K562 (cell line): Measurements from ENCODE around the gene HMOX2. TPM values are rescaled to one million over a fixed set of nuclear protein-coding genes. Genes with fewer than 3 reads are reported as not detected.

Source experiments
- ATAC-seq: fragments of 200-7000 bp; cut with Tn5 transposase; 3 replicates; pipeline ENCODE4 v1.9.1; 2020; ENCODE audit warnings: moderate library complexity
- BruUV-seq: library from RNA; stranded (reverse); fragments of 400-500 nt; replicated peaks from 2 replicates; lab custom pipeline; 2021; lab: Mats Ljungman, UMichigan
- CTCF ChIA-PET: fragments of 300-600 bp; formaldehyde crosslinking; extraction: SDS; loops from one replicate; lab custom pipeline; 2021; ENCODE audit warnings: low intra/inter-chr PET ratio; lab: Yijun Ruan, JAX
- POLR2A ChIA-PET: fragments of 300-600, 350-650 bp; sonication (Branson Sonifier 250); formaldehyde crosslinking; extraction: SDS; loops from one replicate; lab custom pipeline; 2021; ENCODE audit warnings: antibody characterized with exemption, inconsistent platforms; lab: Yijun Ruan, JAX
- DNase-seq, 4 experiments: peaks; one replicate each; pipeline versions ENCODE4 v3.0.0 to v3.0.0-alpha.2; 2011 to 2018; ENCODE audit warnings: low spot score in 3 of 4, mixed read lengths in 3 of 4; ENCODE audit errors: extremely low read depth in 1 of 4
- FAIRE-seq: peaks from 2 replicates; lab custom pipeline; 2011; peaks lifted over from hg19 to GRCh38; lab: Jason Lieb, UNC
- H2AFZ ChIP-seq: 2 replicates; pipeline ENCODE4 v1.6.0; 2011; ENCODE audit warnings: low read depth, low read length, control low read depth, inconsistent platforms
- H3K27ac ChIP-seq: fragments of 200-600 bp; 3 replicates; pipeline ENCODE4 v1.8.0; 2011; ENCODE audit warnings: low read depth, mild to moderate bottlenecking, control low read depth, inconsistent platforms, low read length, moderate library complexity, mixed read lengths; ENCODE audit errors: extremely low read depth
- H3K27me3 ChIP-seq, 2 experiments: fragments of 300-600 bp in 1 of 2; 2 replicates in 1 of 2; 3 replicates in 1 of 2; pipeline versions ENCODE4 v1.6.0 to v1.8.0; 2011; ENCODE audit warnings: inconsistent platforms in 2 of 2, low read length in 2 of 2, mild to moderate bottlenecking in 1 of 2, mixed read lengths in 1 of 2, moderate library complexity in 1 of 2; ENCODE audit not compliant: control insufficient read depth in 2 of 2, insufficient read depth in 2 of 2
- H3K36me3 ChIP-seq: fragments of 300-600 bp; 3 replicates; pipeline ENCODE4 v1.8.0; 2011; ENCODE audit warnings: mild to moderate bottlenecking, low read length, inconsistent platforms; ENCODE audit not compliant: control insufficient read depth, insufficient read depth
- H3K4me1 ChIP-seq, 2 experiments: fragments of 200-600 bp in 1 of 2; replicated peaks in 1 of 2; 2 replicates in 1 of 2; 3 replicates in 1 of 2; pipeline versions ENCODE4 v1.5.1 to v1.8.0; 2011; ENCODE audit warnings: inconsistent platforms in 2 of 2, low read length in 2 of 2, mild to moderate bottlenecking in 1 of 2, mixed read lengths in 1 of 2, moderate library complexity in 1 of 2; ENCODE audit not compliant: control insufficient read depth in 2 of 2, insufficient read depth in 2 of 2
- H3K4me2 ChIP-seq: 2 replicates; pipeline ENCODE4 v1.6.1; 2011; ENCODE audit warnings: low read length, control low read depth, inconsistent platforms, mixed read lengths; ENCODE audit not compliant: insufficient read depth
- H3K4me3 ChIP-seq: fragments of 200-600 bp; sonication (generic), shearing (Covaris generic); 2 replicates; pipeline ENCODE4 v1.5.1; 2016; ENCODE audit warnings: control low read depth, inconsistent platforms
- H3K79me2 ChIP-seq: fragments of 200-600 bp; 3 replicates; pipeline ENCODE4 v1.8.0; 2011; ENCODE audit warnings: low read length, inconsistent platforms; ENCODE audit not compliant: control insufficient read depth, insufficient read depth
- H3K9ac ChIP-seq, 2 experiments: 2 replicates each; pipeline versions ENCODE4 v1.6.0 to v1.6.1; 2011; ENCODE audit warnings: low read depth in 2 of 2, low read length in 2 of 2, control low read depth in 1 of 2, inconsistent platforms in 1 of 2, mild to moderate bottlenecking in 1 of 2, mixed read lengths in 1 of 2; ENCODE audit not compliant: insufficient read depth in 1 of 2
- H3K9me1 ChIP-seq: one replicate; pipeline ENCODE4 v1.6.0; 2011; ENCODE audit warnings: inconsistent platforms, mild to moderate bottlenecking, low read length, moderate library complexity; ENCODE audit not compliant: control insufficient read depth, insufficient read depth
- H3K9me3 ChIP-seq: replicated peaks from 2 replicates; pipeline ENCODE4 v1.5.1; 2011; ENCODE audit warnings: low read depth, low read length, inconsistent platforms; ENCODE audit not compliant: control insufficient read depth, insufficient read depth
- H4K20me1 ChIP-seq: replicated peaks from 2 replicates; pipeline ENCODE4 v1.6.1; 2011; ENCODE audit warnings: low read length, inconsistent platforms, mixed read lengths; ENCODE audit not compliant: control insufficient read depth, insufficient read depth
- ATF7 ChIP-seq: fragments of 450-650 bp; IDR thresholded peaks from 2 replicates; pipeline ENCODE4 v1.7.1; 2014; ENCODE audit warnings: mild to moderate bottlenecking, moderate library complexity
- BHLHE40 ChIP-seq: IDR thresholded peaks from 2 replicates; pipeline ENCODE4 v1.6.1; 2011; ENCODE audit warnings: low read length, improper control_type of control experiment
- FOXK2 ChIP-seq, 2 experiments: fragments of 450-650 bp; IDR thresholded peaks in 1 of 2; conservative IDR thresholded peaks in 1 of 2; 2 replicates each; pipeline ENCODE4 v1.6.1; 2016; ENCODE audit warnings: low read depth in 2 of 2, mild to moderate bottlenecking in 1 of 2
- JUND ChIP-seq, 2 experiments: IDR thresholded peaks; 2 replicates in 1 of 2; 3 replicates in 1 of 2; pipeline ENCODE4 v1.6.1; 2011; ENCODE audit warnings: borderline replicate concordance in 2 of 2, low read depth in 2 of 2, low read length in 2 of 2, improper control_type of control experiment in 1 of 2, missing biosample characterization in 1 of 2, missing genetic modification characterization in 1 of 2, missing genetic modification reagents in 1 of 2
- MBD2 ChIP-seq: sonication (generic); IDR thresholded peaks from 2 replicates; pipeline ENCODE4 v1.6.1; 2016; ENCODE audit warnings: low read depth, borderline replicate concordance
- NONO ChIP-seq, 2 experiments: fragments of 200-400 bp in 1 of 2; fragments of 450-650 bp in 1 of 2; formaldehyde crosslinking in 1 of 2; IDR thresholded peaks; 2 replicates each; pipeline ENCODE4 v1.6.1; 2017; ENCODE audit warnings: low read depth in 2 of 2, mild to moderate bottlenecking in 2 of 2, moderate library complexity in 2 of 2, low read length in 1 of 2
- POLR2A ChIP-seq: fragments of 450-650 bp; conservative IDR thresholded peaks from 2 replicates; pipeline ENCODE4 v1.6.1; 2016
- SIX5 ChIP-seq, 2 experiments: IDR thresholded peaks; 2 replicates each; pipeline ENCODE4 v1.6.1; 2011; ENCODE audit warnings: low read length in 2 of 2, borderline replicate concordance in 1 of 2, low read depth in 1 of 2, mild to moderate bottlenecking in 1 of 2, moderate library complexity in 1 of 2; ENCODE audit not compliant: insufficient read depth in 1 of 2
- TCF7L2 ChIP-seq: fragments of 150-350 bp; IDR thresholded peaks from 2 replicates; pipeline ENCODE4 v1.6.1; 2016; ENCODE audit warnings: low read depth, mild to moderate bottlenecking, low read length, moderate library complexity
- TEAD4 ChIP-seq, 2 experiments: sonication (generic) in 1 of 2; formaldehyde crosslinking in 1 of 2; IDR thresholded peaks; 2 replicates each; pipeline versions ENCODE4 v1.6.1 to v1.8.0; 2012 to 2022; ENCODE audit warnings: borderline replicate concordance in 1 of 2, inconsistent platforms in 1 of 2, low read length in 1 of 2, mild to moderate bottlenecking in 1 of 2, missing genetic modification reagents in 1 of 2
- TOE1 ChIP-seq, 2 experiments: fragments of 450-650 bp in 1 of 2; sonication (generic) in 1 of 2; formaldehyde crosslinking in 1 of 2; IDR thresholded peaks; 2 replicates each; pipeline versions ENCODE4 v1.7.1 to v1.8.0; 2016 to 2022; ENCODE audit warnings: borderline replicate concordance in 2 of 2, mild to moderate bottlenecking in 2 of 2, antibody characterized with exemption in 1 of 2, inconsistent platforms in 1 of 2, low read depth in 1 of 2, missing genetic modification reagents in 1 of 2, moderate library complexity in 1 of 2
- ZNF239 ChIP-seq: fragments of 250-450 bp; sonication (Bioruptor Pico); IDR thresholded peaks from 2 replicates; pipeline ENCODE4 v1.4.0; 2020; ENCODE audit warnings: mild to moderate bottlenecking
- WGBS: fragments of 100-300 bp; shearing (Covaris generic); methylation state at CpG from one replicate; pipeline ENCODE4 v1.1.6; 2016; ENCODE audit warnings: low coverage, mixed read lengths; ENCODE audit not compliant: insufficient coverage; ENCODE audit errors: missing lambda C conversion rate; 5-methylcytosine and 5-hydroxymethylcytosine counted together
- in situ Hi-C: fragments of 300-500 bp; cut with MboI; formaldehyde crosslinking; loops from 4 replicates; pipeline ENCODE4 v1.15.0; 2018; ENCODE audit warnings: inconsistent platforms, mixed read lengths
- intact Hi-C: fragments of 100-400 bp; cut with micrococcal nuclease; formaldehyde crosslinking; loops from 2 replicates; pipeline ENCODE4 v1.14.2; 2022
- polyA plus RNA-seq, 8 experiments: library from polyadenylated mRNA; depleted of rRNA in 4 of 8; stranded (reverse) in 5 of 8; unstranded in 3 of 8; fragments of >200 nt; fragmentation: Nextera tagmentation in 2 of 8; fragmentation: Illumina TruSeq in 1 of 8; extraction: Ambion mirVana in 2 of 8; extraction: Trizol in 1 of 8; gene quantifications; 2 replicates each; pipeline versions ENCODE4 v1.2.1 to v1.2.3, GENCODE V29; 2011 to 2014; ENCODE audit warnings: inconsistent platforms in 1 of 8, missing spikeins in 1 of 8
- total RNA-seq, 7 experiments: library from RNA; depleted of rRNA in 6 of 7; stranded (reverse); fragments of >200 nt in 6 of 7; fragmentation: Illumina TruSeq in 2 of 7; extraction: Trizol in 2 of 7; gene quantifications; 2 replicates each; pipeline versions ENCODE4 v1.2.1 to v1.2.3, GENCODE V29; 2011 to 2021; ENCODE audit warnings: low replicate concordance in 1 of 7
- TF ChIP-seq, protein P1 (sequence below), 2 experiments: fragments of 450-650 bp; conservative IDR thresholded peaks; 2 replicates each; pipeline ENCODE4 v1.6.1; 2017; ENCODE audit warnings: mild to moderate bottlenecking in 2 of 2, moderate library complexity in 2 of 2
- TF ChIP-seq, protein P2 (sequence below): sonication (generic); formaldehyde crosslinking; IDR thresholded peaks from 2 replicates; pipeline ENCODE4 v1.9.0; 2022; ENCODE audit warnings: mild to moderate bottlenecking, missing genetic modification reagents

HMOX2 gene
- total and polyA plus RNA-seq, 9 of the 15 experiments (the other 6 are each of a cell fraction or from before 2014, with no cell fraction given) = 26.8 to 87.4 (median 57.4) TPM

DNA sequence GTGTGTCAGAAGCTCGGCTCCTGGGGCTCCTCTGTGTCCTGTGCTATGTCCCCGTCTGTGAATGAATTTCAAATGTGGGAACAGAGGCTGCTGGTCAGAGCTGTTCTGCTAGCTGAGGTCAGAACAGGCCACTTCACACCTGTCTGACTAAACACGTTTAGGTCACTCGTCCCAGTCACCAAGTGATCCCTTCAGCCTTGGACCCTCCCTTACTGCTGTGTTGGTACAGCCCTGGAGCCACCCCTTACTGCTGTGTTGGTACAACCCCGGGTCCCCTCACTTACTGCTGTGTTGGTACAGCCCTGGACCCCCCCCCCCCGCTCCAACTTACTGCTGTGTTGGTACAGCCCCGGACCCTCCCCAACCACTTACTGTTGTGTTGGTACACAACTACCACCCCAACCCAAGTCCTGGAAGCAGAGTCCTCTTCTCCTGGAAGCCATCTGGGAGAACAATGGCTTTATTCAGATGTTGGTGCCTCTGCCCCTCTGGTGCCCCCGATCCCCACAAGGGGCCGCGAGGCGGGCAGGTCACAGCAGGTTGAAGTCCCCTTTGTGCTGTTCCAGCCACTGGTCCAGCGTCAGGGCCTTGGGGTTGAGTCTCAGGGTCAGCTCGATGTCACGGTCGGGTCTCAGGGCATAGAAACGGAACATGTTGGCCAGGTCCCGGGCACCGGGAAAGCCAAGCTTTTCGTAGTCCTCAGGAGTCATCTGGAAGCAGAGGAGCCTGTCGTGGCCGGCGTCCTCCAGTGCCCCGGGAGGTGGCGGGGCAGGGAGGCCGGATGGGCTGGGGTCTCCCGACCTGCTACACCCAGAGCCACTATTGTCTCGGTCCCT is 14.7 kb upstream of the HMOX2 start:
- peak; percentile 32 to 64 (median 42) for DNase-seq
- POLR2A ChIA-PET = interaction anchor here (1.2 to 7.2 kb wide), 3 partner anchors 10 to 27 kb away, joined by 5 to 59 read pairs (median 31); partner anchors contain the start of gene NMRAL1
- H3K27ac ChIP-seq = no peak overlapping the region
- TF ChIP-seq BHLHE40 (peak; percentile 76), MBD2 (peak; percentile 87), POLR2A (0 out of 2 replicates have a peak, but pooled peaks have one; percentile 32), ATF7 (peak; percentile 99), FOXK2 (conservative IDR thresholded peaks at IDR 0.05 in 1 of 2, IDR thresholded peaks at IDR 0.05 in 1 of 2; ENCODE audit: low read depth in 2 of 2) (peak in 1 of 2 experiments; percentile 98; a peak in 2 of 4 replicates), TEAD4 (IDR thresholded peaks at IDR 0.05; ENCODE audit: low read length) (no peak), TEAD4 (CRISPR knock-in tag; IDR thresholded peaks at IDR 0.05; ENCODE audit: borderline replicate concordance) (no peak), TOE1 (IDR thresholded peaks at IDR 0.05; ENCODE audit: borderline replicate concordance) (peak; percentile 46; the same call in 1 of the 2 replicates), TOE1 (CRISPR knock-in tag; IDR thresholded peaks at IDR 0.05; ENCODE audit: borderline replicate concordance, low read depth) (no peak), TCF7L2 (peak; percentile 88), JUND (IDR thresholded peaks at IDR 0.05; ENCODE audit: borderline replicate concordance, low read depth, low read length) (peak; percentile 88), JUND (tag; IDR thresholded peaks at IDR 0.05; ENCODE audit: borderline replicate concordance, low read depth, low read length) (no peak), NONO (IDR thresholded peaks at IDR 0.05; ENCODE audit: low read depth in 2 of 2, low read length in 1 of 2) (peak in 1 of 2 experiments; percentile 93; a peak in 2 of 4 replicates), ZNF239 (no peak), SIX5 (IDR thresholded peaks at IDR 0.05; ENCODE audit: borderline replicate concordance in 1 of 2, insufficient read depth in 1 of 2, low read depth in 1 of 2, low read length in 2 of 2) (peak in 1 of 2 experiments; percentile 31; a peak in 1 of 4 replicates)
- TF ChIP-seq, protein P1, sequence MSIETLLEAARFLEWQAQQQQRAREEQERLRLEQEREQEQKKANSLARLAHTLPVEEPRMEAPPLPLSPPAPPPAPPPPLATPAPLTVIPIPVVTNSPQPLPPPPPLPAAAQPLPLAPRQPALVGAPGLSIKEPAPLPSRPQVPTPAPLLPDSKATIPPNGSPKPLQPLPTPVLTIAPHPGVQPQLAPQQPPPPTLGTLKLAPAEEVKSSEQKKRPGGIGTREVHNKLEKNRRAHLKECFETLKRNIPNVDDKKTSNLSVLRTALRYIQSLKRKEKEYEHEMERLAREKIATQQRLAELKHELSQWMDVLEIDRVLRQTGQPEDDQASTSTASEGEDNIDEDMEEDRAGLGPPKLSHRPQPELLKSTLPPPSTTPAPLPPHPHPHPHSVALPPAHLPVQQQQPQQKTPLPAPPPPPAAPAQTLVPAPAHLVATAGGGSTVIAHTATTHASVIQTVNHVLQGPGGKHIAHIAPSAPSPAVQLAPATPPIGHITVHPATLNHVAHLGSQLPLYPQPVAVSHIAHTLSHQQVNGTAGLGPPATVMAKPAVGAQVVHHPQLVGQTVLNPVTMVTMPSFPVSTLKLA (conservative IDR thresholded peaks at IDR 0.05) = peak in 1 of 2 experiments; percentile 35; a peak in 1 of 4 replicates
- TF ChIP-seq, protein P2, sequence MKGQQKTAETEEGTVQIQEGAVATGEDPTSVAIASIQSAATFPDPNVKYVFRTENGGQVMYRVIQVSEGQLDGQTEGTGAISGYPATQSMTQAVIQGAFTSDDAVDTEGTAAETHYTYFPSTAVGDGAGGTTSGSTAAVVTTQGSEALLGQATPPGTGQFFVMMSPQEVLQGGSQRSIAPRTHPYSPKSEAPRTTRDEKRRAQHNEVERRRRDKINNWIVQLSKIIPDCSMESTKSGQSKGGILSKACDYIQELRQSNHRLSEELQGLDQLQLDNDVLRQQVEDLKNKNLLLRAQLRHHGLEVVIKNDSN (CRISPR knock-in tag) = 0 out of 2 replicates have a peak, but pooled peaks have one; percentile 16

More for the DNA sequence above, 14.7 kb upstream of the HMOX2 start:
- no peak for FAIRE-seq
- WGBS = 81% methylated on average over 16 of the region's 27 CpGs
- in situ Hi-C loops (no loop called here), intact Hi-C loops (no loop called here)
- no TSS peak for BruUV-seq
- Histone ChIP-seq H3K79me2 (no peaks in the 10 kb centered on the region), H2AFZ (no peak overlapping the region), H3K36me3 (peaks cover 66% of the 10 kb centered on the region), H3K4me1 (peaks cover 0 to 18% of the 10 kb centered on the region in 2 experiments; a peak in 2 of 5 replicates), H3K27me3 (no peaks in the 10 kb centered on the region), H3K4me3 (no peak overlapping the region), H3K9me1 (no peaks in the 10 kb centered on the region), H3K4me2 (no peak overlapping the region), H3K9ac (peak overlapping the region in 1 of 2 experiments; percentile 48; a peak in 2 of 4 replicates), H4K20me1 (no peaks in the 10 kb centered on the region), H3K9me3 (no peaks in the 10 kb centered on the region)
- CTCF ChIA-PET = no interaction called here
- peak; percentile 82 for ATAC-seq
